BLaER1 (cell line): ENCODE measurements around the gene IFNL3.
A peak's percentile ranks its signal among the peaks of the same experiment; 100 is the strongest.

Experiments used
- H3K27ac ChIP-seq: shearing (Covaris generic); formaldehyde crosslinking; 2 replicates; pipeline ENCODE4 v1.8.1; 2022
- H3K27me3 ChIP-seq: shearing (Covaris generic); formaldehyde crosslinking; 2 replicates; pipeline ENCODE4 v1.8.1; 2022
- H3K36me3 ChIP-seq: shearing (Covaris generic); formaldehyde crosslinking; 2 replicates; pipeline ENCODE4 v1.8.1; 2022
- H3K4me1 ChIP-seq: shearing (Covaris generic); formaldehyde crosslinking; 2 replicates; pipeline ENCODE4 v1.8.1; 2022
- H3K4me2 ChIP-seq: shearing (Covaris generic); formaldehyde crosslinking; 2 replicates; pipeline ENCODE4 v1.8.1; 2022
- H3K4me3 ChIP-seq: shearing (Covaris generic); formaldehyde crosslinking; 2 replicates; pipeline ENCODE4 v1.8.1; 2022
- H3K9ac ChIP-seq: shearing (Covaris generic); formaldehyde crosslinking; 2 replicates; pipeline ENCODE4 v1.8.1; 2022
- H3K9me3 ChIP-seq: shearing (Covaris generic); formaldehyde crosslinking; 2 replicates; pipeline ENCODE4 v1.8.1; 2022
- H4K20me1 ChIP-seq: shearing (Covaris generic); formaldehyde crosslinking; 2 replicates; pipeline ENCODE4 v1.8.1; 2022
- Cebpa-rat ChIP-seq: shearing (Covaris generic); IDR thresholded peaks from 2 replicates; pipeline ENCODE4 v1.8.1; 2022

IFNL3 gene

DNA sequence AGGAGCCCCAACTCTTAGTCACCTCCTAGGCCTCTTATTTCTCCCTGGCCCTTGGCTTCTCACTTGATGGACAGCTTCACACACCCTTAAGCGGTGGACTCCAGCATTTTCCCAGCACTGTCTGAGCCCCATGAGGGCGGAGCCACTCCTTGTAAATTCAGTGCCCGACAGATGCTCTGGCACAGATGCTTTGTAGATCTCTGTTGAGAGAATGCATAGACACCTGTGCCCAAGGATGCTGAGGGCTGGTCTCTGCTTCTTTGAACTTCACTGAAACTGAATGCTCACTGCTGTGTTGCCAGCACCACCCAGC lies 44.0 kb downstream of the IFNL3 start:
- peaks cover 59% of the 10 kb centered on the region for H3K27me3 ChIP-seq
- H3K36me3 ChIP-seq, result no peaks in the 10 kb centered on the region
- no peak overlapping the region for H3K27ac ChIP-seq
- TF ChIP-seq Cebpa-rat, result no peak
- H3K9ac ChIP-seq, result no peak overlapping the region
- H4K20me1 ChIP-seq, result no peaks in the 10 kb centered on the region; the same call in 1 of the 2 replicates
- H3K4me3 ChIP-seq, result no peak overlapping the region
- no peaks in the 10 kb centered on the region for H3K9me3 ChIP-seq
- peaks cover 13% of the 10 kb centered on the region for H3K4me1 ChIP-seq
- no peak overlapping the region for H3K4me2 ChIP-seq

DNA sequence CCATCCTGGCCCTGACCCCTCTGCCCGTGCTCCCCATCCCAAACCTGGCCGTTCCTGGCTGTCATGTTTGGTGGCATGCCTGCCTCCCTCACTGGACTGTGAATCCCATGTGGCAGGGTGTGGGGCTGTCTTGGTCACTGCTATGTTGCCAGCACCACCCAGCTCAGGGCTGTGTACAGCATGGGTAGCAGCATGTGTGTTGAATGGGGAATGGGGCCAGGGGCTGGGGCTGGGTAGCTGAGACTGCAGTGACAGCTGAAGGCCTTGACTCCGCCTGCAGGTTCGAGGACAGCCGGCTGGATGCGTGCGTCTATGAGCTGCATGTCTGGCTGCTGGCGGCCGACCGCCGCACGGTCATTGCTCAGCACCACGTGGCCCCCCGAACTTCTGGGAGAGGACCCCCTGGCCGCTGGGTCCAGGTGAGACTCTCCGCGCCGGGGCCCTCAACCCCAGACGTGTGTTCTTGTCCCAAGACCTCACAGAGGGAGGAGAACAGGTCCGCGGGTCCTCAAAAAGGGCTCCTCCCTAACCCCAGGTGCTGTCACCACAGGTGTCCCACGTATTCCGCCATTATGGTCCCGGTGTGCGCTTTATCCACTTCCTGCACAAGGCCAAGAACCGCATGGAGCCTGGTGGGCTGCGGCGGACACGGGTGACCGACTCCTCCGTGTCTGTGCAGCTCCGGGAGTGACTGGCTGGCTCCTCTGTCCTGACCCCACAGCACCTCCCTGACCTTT lies 44.6 kb downstream of the IFNL3 start:
- no peaks in the 10 kb centered on the region; the same call in 1 of the 2 replicates for H4K20me1 ChIP-seq
- TF ChIP-seq Cebpa-rat, result no peak
- no peak overlapping the region for H3K27ac ChIP-seq
- H3K27me3 ChIP-seq, result peaks cover 65% of the 10 kb centered on the region
- no peaks in the 10 kb centered on the region for H3K9me3 ChIP-seq
- H3K4me2 ChIP-seq, result no peak overlapping the region
- no peak overlapping the region for H3K9ac ChIP-seq
- no peaks in the 10 kb centered on the region for H3K36me3 ChIP-seq
- peaks cover 18% of the 10 kb centered on the region for H3K4me1 ChIP-seq
- H3K4me3 ChIP-seq, result no peak overlapping the region

- Histone ChIP-seq H3K9me3 (no peaks in the 10 kb centered on the region), H3K4me1 (peaks cover 22% of the 10 kb centered on the region), H3K36me3 (no peaks in the 10 kb centered on the region), H3K27me3 (peaks cover 60% of the 10 kb centered on the region), H3K27ac (no peak overlapping the region), H3K4me2 (no peak overlapping the region), H3K4me3 (no peak overlapping the region), H4K20me1 (no peaks in the 10 kb centered on the region; the same call in 1 of the 2 replicates), H3K9ac (no peak overlapping the region)
- TF ChIP-seq Cebpa-rat, result no peak
Observed at GRCh38 chr19:39199025-39199424, 45.8 kb downstream of the IFNL3 start.

- Histone ChIP-seq H3K9me3 (no peaks in the 10 kb centered on the region), H3K9ac (no peak overlapping the region), H3K4me3 (no peak overlapping the region), H4K20me1 (no peaks in the 10 kb centered on the region; the same call in 1 of the 2 replicates), H3K36me3 (no peaks in the 10 kb centered on the region), H3K4me1 (peaks cover 31% of the 10 kb centered on the region), H3K27ac (no peak overlapping the region), H3K4me2 (no peak overlapping the region), H3K27me3 (peaks cover 48% of the 10 kb centered on the region)
- no peak for TF ChIP-seq Cebpa-rat
Observed at GRCh38 chr19:39197808-39198207, 47.0 kb downstream of the IFNL3 start.

DNA sequence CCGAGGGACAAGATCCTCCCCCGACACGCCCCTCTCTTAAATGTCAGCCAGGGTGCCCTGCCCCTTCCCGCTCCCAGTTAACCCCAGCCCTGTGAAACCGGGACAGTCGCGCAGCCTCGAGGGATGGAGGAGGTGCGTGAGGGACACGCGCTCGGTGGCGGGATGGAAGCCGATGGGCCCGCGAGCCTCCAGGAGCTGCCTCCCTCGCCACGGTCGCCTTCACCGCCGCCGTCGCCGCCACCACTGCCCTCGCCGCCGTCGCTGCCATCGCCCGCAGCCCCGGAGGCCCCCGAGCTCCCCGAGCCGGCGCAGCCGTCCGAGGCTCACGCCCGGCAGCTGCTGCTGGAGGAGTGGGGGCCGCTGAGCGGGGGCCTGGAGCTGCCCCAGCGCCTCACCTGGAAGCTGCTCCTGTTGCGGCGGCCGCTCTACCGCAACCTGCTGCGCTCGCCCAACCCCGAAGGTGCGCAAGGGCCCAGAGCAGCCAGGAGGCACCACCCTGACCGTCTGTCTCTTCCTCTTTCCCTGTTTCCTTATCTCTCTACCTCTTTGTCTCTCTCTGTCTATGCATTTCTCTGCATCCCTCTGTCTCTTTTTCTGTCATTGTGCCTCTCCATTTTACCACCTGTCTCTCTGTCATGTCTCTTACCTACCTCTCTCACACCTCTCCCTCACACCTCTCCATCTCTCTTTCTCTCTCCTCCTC lies 47.8 kb downstream of the IFNL3 start, which contains the start of gene NCCRP1:
Gene NCCRP1 (plus strand): TSS at position 105 of the 703 bp plus-strand sequence. CDS start 19 bp downstream, at position 124.
- H4K20me1 ChIP-seq, result no peaks in the 10 kb centered on the region; the same call in 1 of the 2 replicates
- H3K9ac ChIP-seq, result no peak within 1 kb of the TSS
- peak within 1 kb of the TSS; percentile 73 for H3K4me2 ChIP-seq
- peak within 1 kb of the TSS; percentile 55 for H3K4me3 ChIP-seq
- no peak for TF ChIP-seq Cebpa-rat
- no peaks in the 10 kb centered on the region for H3K9me3 ChIP-seq
- H3K27me3 ChIP-seq, result peaks cover 44% of the 10 kb centered on the region
- no peak within 1 kb of the TSS for H3K27ac ChIP-seq
- H3K4me1 ChIP-seq, result peaks cover 33% of the 10 kb centered on the region
- no peaks in the 10 kb centered on the region for H3K36me3 ChIP-seq

GRCh38 chr19:39196320-39196719 lies 48.5 kb downstream of the IFNL3 start:
- no peaks in the 10 kb centered on the region for H3K9me3 ChIP-seq
- no peaks in the 10 kb centered on the region for H3K36me3 ChIP-seq
- no peak overlapping the region for H3K4me3 ChIP-seq
- H4K20me1 ChIP-seq, result no peaks in the 10 kb centered on the region; the same call in 1 of the 2 replicates
- no peak overlapping the region for H3K27ac ChIP-seq
- peak overlapping the region; percentile 73 for H3K4me2 ChIP-seq
- no peak overlapping the region for H3K9ac ChIP-seq
- TF ChIP-seq Cebpa-rat, result no peak
- H3K4me1 ChIP-seq, result peaks cover 33% of the 10 kb centered on the region
- peaks cover 44% of the 10 kb centered on the region for H3K27me3 ChIP-seq

DNA sequence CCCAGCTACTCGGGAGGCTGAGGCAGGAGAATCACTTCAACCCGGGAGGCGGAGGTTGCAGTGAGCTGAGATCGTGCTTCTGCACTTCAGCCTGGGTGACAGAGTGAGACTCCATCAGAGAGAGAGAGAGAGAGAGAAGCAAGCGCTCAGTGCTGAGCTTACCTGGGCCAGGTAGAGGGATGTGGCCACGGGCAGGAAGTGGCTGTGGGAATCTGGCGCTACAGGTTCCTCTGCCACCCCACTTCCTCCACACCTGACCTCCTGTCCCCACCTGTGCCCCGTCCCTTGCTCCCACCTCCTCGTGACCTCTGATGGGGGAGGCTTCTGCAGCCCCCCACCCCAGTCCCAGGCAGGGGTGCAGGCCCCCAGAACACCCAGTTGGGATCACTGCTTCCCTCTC lies 49.1 kb downstream of the IFNL3 start:
- Histone ChIP-seq H3K36me3 (no peaks in the 10 kb centered on the region), H3K9me3 (no peaks in the 10 kb centered on the region), H3K27me3 (peaks cover 44% of the 10 kb centered on the region), H3K4me2 (no peak overlapping the region), H3K27ac (no peak overlapping the region), H3K4me1 (peaks cover 33% of the 10 kb centered on the region), H3K9ac (no peak overlapping the region), H4K20me1 (no peaks in the 10 kb centered on the region; the same call in 1 of the 2 replicates), H3K4me3 (no peak overlapping the region)
- no peak for TF ChIP-seq Cebpa-rat

DNA sequence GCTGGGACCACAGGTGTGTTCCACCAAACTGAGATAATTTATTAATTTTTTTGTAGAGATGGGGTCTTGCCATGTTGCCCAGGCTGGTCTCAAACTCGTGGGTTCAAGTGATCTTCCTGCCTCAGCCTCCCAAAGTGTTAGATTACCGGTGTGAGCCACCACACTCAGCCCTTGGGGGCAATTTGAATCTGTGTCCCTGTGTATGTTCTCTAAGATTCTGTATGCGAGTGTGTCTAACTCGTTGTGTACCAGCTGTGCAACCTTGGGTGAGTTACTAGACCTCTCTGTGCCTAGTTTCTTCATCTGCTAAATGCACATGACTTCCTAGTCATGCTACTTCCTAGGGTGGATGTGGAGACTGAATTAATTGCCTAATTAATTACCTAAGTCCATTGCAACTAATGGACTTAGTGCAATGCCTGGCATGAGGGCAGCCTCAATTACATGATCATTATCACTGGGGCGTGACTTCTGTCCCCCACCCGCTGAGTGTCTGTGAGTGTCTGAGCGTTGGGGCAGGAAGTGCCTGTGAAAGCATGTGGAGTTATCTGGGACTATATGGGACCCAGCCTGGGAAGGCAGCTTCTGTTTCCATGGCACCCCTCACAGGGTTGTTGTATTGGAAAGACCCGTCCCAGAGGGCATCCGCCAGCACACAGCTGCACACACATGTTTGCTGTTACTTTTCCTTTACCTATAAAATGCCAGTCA lies 49.8 kb downstream of the IFNL3 start:
- no peak overlapping the region for H3K27ac ChIP-seq
- no peaks in the 10 kb centered on the region; the same call in 1 of the 2 replicates for H4K20me1 ChIP-seq
- H3K9me3 ChIP-seq, result no peaks in the 10 kb centered on the region
- peaks cover 33% of the 10 kb centered on the region for H3K4me1 ChIP-seq
- peaks cover 44% of the 10 kb centered on the region for H3K27me3 ChIP-seq
- no peak overlapping the region for H3K4me3 ChIP-seq
- no peaks in the 10 kb centered on the region for H3K36me3 ChIP-seq
- H3K4me2 ChIP-seq, result 0 out of 2 replicates have a peak overlapping the region, but pooled peaks have one; percentile 6
- H3K9ac ChIP-seq, result no peak overlapping the region
- TF ChIP-seq Cebpa-rat, result no peak

DNA sequence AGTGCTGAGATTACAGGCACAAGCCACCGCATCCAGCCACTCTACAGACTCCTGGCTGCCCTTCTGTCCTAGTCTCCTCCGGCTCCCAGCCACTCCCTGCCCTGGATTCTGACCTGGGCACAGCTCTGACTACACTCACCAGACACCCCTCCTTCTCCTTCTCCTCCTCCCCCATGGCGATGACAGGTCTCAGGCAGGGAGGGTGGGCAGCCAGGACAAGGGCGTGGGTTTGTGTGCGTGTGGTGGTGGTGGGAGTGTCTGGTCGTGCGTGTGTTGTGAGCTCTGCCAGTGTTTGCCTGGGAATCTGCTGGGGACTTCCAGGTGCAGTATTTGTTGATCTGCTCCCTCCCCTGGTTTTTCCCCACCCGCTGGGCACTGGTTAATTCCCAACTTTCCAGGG lies 51.0 kb downstream of the IFNL3 start:
- Histone ChIP-seq H3K9me3 (no peaks in the 10 kb centered on the region), H3K27me3 (peaks cover 39% of the 10 kb centered on the region), H3K27ac (no peak overlapping the region), H4K20me1 (no peaks in the 10 kb centered on the region; the same call in 1 of the 2 replicates), H3K4me2 (peak overlapping the region; percentile 28; the same call in 1 of the 2 replicates), H3K4me3 (no peak overlapping the region), H3K4me1 (peaks cover 43% of the 10 kb centered on the region), H3K9ac (no peak overlapping the region), H3K36me3 (no peaks in the 10 kb centered on the region)
- TF ChIP-seq Cebpa-rat, result no peak
